Activated CD8-positive, alpha-beta T cell treated with anti-CD3 and anti-CD28 coated beads for 36 hours (primary cell): ENCODE results near the gene SNCAIP. TPM values are rescaled to one million over a fixed set of nuclear protein-coding genes. Genes with fewer than 3 reads are reported as not detected.

Experiments
- ATAC-seq: fragments of 200-7000 bp; cut with Tn5 transposase; one replicate; pipeline ENCODE4 v1.10.0; 2021; ENCODE audit warnings: mild to moderate bottlenecking, moderate library complexity
- CTCF ChIA-PET: fragments of 350-600 bp; sonication (Branson Sonifier 250); formaldehyde crosslinking; loops from one replicate; lab custom pipeline; 2021; ENCODE audit warnings: antibody characterized with exemption; lab: Charles Lee
- POLR2A ChIA-PET: fragments of 350-600 bp; sonication (Branson Sonifier 250); formaldehyde crosslinking; loops from one replicate; lab custom pipeline; 2021; ENCODE audit warnings: antibody characterized with exemption; lab: Charles Lee
- DNase-seq: peaks from one replicate; pipeline ENCODE4 v3.0.0-alpha.2; 2020
- H3K27ac Mint-ChIP-seq: one replicate; pipeline ENCODE4 v1.8.0; 2021; ENCODE audit warnings: mild to moderate bottlenecking, mixed read lengths
- H3K27me3 Mint-ChIP-seq: one replicate; pipeline ENCODE4 v1.8.0; 2021; ENCODE audit warnings: mixed read lengths
- H3K36me3 Mint-ChIP-seq: one replicate; pipeline ENCODE4 v1.8.0; 2021; ENCODE audit warnings: low read depth, mixed read lengths
- H3K4me1 Mint-ChIP-seq: one replicate; pipeline ENCODE4 v1.8.0; 2021; ENCODE audit warnings: low read depth, mixed read lengths
- H3K4me3 Mint-ChIP-seq: one replicate; pipeline ENCODE4 v1.8.0; 2021; ENCODE audit warnings: mild to moderate bottlenecking, moderate library complexity, mixed read lengths
- H3K9me3 Mint-ChIP-seq: one replicate; pipeline ENCODE4 v1.8.0; 2021; ENCODE audit warnings: mixed read lengths
- intact Hi-C: fragments of 100-400 bp; cut with micrococcal nuclease; formaldehyde crosslinking; loops from one replicate; pipeline ENCODE4 v1.10.0; 2022
- total RNA-seq, 2 experiments: library from RNA; stranded (reverse); gene quantifications; one replicate each; pipeline ENCODE4 v1.2.3, GENCODE V29; 2021
- TF ChIP-seq, protein P1 (sequence below): fragments of 200-600 bp; IDR thresholded peaks from one replicate; pipeline ENCODE4 v1.8.0; 2022; ENCODE audit warnings: antibody characterized with exemption, mild to moderate bottlenecking

SNCAIP gene
- total RNA-seq, 2 experiments from 2014 or later, result not detected

DNA sequence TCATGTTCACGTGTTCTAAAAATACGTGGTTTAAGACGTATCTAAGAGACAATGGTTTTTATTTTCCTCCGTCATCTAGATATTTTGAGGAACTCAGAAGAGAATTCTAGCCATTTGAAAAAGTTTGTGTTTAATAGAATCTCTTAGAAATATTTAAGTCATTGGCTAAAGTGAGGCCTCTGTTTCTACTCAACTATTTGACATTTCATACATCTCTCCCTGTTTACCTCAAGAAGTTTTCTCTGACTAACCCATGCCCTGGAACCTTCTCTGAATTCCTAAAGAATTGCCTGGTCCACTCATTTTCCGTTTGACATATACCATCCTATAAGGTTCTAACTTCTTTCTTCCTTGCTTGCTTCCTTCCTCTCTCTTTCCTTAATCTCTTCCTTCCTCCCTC, 178.7 kb downstream of the SNCAIP start:
- ChIA-PET CTCF (no interaction called here), POLR2A (no interaction called here)
- intact Hi-C loops, result no loop called here
- H3K36me3 Mint-ChIP-seq, result no peaks in the 10 kb centered on the region
- TF ChIP-seq, protein P1, sequence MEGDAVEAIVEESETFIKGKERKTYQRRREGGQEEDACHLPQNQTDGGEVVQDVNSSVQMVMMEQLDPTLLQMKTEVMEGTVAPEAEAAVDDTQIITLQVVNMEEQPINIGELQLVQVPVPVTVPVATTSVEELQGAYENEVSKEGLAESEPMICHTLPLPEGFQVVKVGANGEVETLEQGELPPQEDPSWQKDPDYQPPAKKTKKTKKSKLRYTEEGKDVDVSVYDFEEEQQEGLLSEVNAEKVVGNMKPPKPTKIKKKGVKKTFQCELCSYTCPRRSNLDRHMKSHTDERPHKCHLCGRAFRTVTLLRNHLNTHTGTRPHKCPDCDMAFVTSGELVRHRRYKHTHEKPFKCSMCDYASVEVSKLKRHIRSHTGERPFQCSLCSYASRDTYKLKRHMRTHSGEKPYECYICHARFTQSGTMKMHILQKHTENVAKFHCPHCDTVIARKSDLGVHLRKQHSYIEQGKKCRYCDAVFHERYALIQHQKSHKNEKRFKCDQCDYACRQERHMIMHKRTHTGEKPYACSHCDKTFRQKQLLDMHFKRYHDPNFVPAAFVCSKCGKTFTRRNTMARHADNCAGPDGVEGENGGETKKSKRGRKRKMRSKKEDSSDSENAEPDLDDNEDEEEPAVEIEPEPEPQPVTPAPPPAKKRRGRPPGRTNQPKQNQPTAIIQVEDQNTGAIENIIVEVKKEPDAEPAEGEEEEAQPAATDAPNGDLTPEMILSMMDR, result no peak
- DNase-seq, result no peak
- no peaks in the 10 kb centered on the region for H3K9me3 Mint-ChIP-seq
- peaks cover 2% of the 10 kb centered on the region for H3K27me3 Mint-ChIP-seq
- no peaks in the 10 kb centered on the region for H3K4me1 Mint-ChIP-seq
- no peak overlapping the region for H3K27ac Mint-ChIP-seq
- H3K4me3 Mint-ChIP-seq, result no peak overlapping the region
- ATAC-seq, result no peak

DNA sequence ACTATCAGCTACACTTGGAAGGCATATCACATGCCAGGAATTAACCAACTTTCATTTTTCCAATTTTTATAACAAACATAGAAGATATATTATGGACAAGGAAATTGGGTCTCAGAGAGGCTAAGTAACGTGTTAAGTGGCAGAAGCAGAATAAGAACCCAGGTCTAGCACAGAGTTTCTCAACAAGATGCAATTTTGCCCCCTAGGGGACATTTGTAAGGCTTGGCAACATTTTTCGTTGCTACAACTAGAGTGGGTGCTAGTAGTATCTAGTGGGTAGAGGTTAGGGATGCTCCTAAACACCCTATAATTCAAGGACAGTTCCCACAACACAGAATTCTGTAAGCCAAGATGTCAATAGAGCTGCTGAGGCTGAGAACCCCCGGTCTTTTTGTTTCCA, 180.6 kb downstream of the SNCAIP start:
- Mint-ChIP-seq H3K27me3 (peaks cover 2% of the 10 kb centered on the region), H3K4me3 (no peak overlapping the region), H3K36me3 (no peaks in the 10 kb centered on the region), H3K27ac (no peak overlapping the region), H3K4me1 (no peaks in the 10 kb centered on the region), H3K9me3 (no peaks in the 10 kb centered on the region)
- intact Hi-C loops, result no loop called here
- CTCF ChIA-PET, result no interaction called here
- TF ChIP-seq, protein P1, result no peak
- DNase-seq (no peak), ATAC-seq (no peak)
- POLR2A ChIA-PET, result no interaction called here

DNA sequence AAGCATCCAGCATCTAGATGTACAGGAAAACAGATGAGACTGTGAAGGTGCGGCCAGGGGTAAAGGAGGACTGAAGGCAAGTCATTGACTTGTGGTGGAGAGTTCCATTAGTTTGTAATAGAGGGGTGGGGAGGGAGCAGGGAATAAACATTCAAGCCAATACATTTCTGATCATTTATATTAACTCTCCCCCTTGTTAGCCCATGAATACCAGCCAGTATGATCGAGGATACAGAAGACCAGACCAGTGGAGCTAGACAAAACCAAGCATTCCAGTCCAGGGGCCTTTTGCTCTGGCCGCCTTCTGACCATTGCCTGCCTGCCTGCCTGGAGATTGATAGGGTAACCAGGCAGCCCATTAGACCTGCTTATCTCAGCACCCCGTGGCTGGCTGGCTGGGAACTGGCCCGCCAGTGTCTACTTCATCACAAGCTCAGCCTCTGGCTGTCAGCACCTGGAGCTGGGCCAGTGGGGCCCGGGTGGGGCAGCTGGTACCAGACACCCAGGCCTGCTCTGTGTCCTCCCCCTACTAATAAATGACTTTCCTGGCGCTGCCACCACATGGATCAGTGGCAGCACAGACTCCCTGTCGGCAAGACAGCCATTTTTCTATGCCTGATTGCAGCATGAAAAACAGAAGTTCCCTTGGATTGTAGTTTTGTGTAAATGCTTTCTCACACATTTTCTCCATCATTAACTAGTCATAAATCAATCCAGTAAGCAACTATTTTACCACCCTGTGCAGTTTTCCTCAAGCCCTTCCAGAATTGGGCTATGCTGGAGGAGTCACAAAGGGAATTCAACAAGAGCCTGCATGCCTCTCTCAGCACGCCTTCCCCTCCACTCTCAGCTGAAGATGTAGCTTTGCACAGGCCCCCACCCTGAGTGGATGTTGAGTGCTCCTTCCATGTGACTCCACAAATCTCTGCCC, 181.3 kb downstream of the SNCAIP start:
- Mint-ChIP-seq H3K4me3 (no peak overlapping the region), H3K9me3 (no peaks in the 10 kb centered on the region), H3K36me3 (no peaks in the 10 kb centered on the region), H3K27ac (no peak overlapping the region), H3K4me1 (no peaks in the 10 kb centered on the region), H3K27me3 (peaks cover 2% of the 10 kb centered on the region)
- intact Hi-C loops, result no loop called here
- TF ChIP-seq, protein P1, result no peak
- ATAC-seq (no peak), DNase-seq (no peak)
- CTCF ChIA-PET, result no interaction called here
- POLR2A ChIA-PET, result no interaction called here

DNA sequence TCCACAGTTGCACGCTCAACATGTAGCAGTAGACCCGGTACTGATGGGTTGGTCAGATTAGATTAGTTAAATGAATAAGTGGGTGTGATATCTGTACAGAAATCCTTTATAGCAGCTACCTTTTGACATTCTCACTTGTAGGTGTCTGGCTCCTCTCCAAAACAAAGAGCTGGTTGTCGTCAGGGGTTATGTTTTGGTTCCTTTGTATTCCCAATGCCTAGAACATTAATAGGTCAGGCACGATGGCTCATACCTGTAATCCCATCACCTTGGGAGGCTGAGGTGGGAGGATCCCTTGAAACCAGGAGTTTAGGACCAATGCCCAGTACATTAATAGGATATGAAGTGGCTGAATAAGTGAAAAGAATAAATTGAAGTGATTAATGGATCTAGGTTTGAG, 182.1 kb downstream of the SNCAIP start:
- no peak for ATAC-seq
- Mint-ChIP-seq H3K27ac (no peak overlapping the region), H3K9me3 (no peaks in the 10 kb centered on the region), H3K36me3 (no peaks in the 10 kb centered on the region), H3K4me3 (no peak overlapping the region), H3K27me3 (peaks cover 5% of the 10 kb centered on the region), H3K4me1 (no peaks in the 10 kb centered on the region)
- POLR2A ChIA-PET, result no interaction called here
- no peak for DNase-seq
- intact Hi-C loops, result no loop called here
- TF ChIP-seq, protein P1, result no peak
- CTCF ChIA-PET, result no interaction called here

DNA sequence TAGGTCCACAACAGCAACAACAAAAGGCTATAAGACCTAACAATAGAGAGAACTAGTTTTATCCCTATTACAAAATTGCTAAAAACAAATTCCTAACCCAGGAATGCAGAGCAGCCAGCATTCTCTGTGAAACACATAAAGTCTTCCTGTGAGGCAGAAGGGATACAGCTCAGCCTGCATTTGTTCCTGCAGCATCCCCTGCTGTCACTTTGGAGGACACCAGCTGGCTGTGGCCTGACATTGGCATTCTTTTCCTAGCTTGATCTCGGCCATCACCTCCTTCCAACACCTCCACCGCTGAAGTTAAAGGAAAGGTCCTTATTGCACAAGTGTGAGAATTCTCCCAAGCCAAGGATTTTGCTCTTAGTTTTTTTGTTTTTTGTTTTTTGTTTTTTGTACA, 186.1 kb downstream of the SNCAIP start:
- CTCF ChIA-PET, result no interaction called here
- TF ChIP-seq, protein P1, result no peak
- peaks cover 6% of the 10 kb centered on the region for H3K27me3 Mint-ChIP-seq
- no peak overlapping the region for H3K4me3 Mint-ChIP-seq
- no peaks in the 10 kb centered on the region for H3K9me3 Mint-ChIP-seq
- no peak overlapping the region for H3K27ac Mint-ChIP-seq
- H3K36me3 Mint-ChIP-seq, result no peaks in the 10 kb centered on the region
- no peaks in the 10 kb centered on the region for H3K4me1 Mint-ChIP-seq
- POLR2A ChIA-PET, result no interaction called here
- ATAC-seq, result no peak
- no peak for DNase-seq
- intact Hi-C loops, result no loop called here
